ENCODE results near the gene FAM131C.
"Not testable (repeated sequence)": the region's sequence is repeated elsewhere in the genome, so short reads cannot be mapped to it uniquely, and the experiment has no call there.

The FAM131C gene

GRCh38 chr1:16057314-16057915, 16.0 kb downstream of the FAM131C start:
- not testable (repeated sequence) for DNase-seq

DNA sequence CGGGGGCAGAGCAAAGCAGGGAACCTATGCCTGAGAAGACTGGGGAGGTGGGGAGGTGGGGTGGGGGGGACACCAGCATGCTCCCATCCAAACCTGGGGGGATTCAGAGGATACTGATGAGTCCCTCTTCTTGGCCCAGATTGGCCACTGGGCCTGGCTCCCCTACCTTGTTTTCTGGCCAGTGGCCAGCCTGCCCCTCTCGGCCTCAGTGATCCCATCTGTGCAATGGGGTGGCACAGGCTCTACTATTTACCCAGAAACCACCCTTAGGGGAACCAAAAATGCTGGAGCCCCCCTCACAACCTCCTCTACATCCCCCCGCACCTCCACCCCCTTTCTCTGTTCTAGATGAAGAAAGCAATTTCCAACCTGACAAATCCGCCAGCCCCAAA, 16.9 kb downstream of the FAM131C start:
- DNase-seq, result not testable (repeated sequence)

DNA sequence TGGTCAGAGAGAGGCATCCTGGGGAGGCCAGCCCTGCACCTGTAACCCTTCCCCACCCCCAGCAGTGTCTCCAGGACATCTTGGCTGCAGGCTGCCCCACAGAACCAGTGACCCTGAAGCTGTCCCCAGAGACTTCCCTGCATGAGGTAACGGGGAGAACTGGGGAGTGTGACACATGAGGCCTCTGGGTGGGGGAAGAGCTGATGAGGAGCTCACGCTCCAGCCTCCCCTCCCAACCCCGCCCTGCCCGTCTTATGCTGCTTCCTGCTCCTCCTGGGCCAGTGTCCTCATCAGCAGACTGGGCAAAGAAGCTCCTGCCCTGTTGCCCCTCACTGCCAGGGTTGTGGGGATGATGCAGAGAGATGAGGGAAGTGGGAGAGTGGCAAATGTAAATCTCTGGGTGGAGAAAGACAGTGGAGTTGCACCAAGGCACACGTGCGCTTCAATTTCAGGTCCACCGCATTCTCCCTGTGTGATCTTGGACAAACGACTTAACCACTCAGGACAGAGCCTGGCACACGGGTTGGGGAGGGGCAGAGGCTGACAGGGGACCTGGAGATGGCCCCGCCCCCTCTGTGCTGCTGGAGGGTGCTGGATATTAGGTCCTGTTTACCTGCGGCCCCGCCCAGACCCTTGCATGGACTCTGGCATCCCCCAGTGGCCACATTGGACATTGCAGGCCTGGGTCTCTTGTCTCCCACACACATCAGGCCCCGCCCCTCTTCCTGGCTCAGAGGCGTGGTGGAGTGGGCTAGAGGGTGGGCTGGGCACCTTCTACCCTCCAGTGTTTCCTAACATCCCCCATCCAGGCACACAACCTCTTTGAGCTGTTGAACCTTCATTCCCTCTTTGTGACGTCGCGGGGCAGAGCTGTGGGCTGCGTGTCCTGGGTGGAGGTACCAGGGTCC, 17.6 kb downstream of the FAM131C start:
- DNase-seq, result peak; percentile 97

- no peak for DNase-seq
Measured at GRCh38 chr1:16054598-16055540, 18.6 kb downstream of the FAM131C start.

- DNase-seq, result no peak
Measured at GRCh38 chr1:16053781-16054502, 19.5 kb downstream of the FAM131C start.

DNA sequence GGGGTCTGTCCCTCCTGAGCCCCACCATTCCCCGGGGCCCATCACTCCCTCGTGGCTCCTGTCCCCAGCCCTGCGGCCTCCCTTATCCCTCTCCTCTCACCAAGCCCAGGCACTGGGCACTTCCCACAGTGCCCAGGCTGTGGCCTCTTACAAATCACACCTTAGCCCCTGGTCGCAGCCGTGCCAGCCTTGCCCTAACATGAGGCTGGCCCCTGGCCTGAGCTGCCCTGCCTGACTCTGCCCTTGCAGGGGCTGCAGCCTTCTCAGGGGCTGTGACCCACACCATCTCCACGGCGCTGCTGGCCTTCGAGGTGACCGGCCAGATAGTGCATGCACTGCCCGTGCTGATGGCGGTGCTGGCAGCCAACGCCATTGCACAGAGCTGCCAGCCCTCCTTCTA, 21.5 kb downstream of the FAM131C start:
- not testable (repeated sequence) for DNase-seq

DNA sequence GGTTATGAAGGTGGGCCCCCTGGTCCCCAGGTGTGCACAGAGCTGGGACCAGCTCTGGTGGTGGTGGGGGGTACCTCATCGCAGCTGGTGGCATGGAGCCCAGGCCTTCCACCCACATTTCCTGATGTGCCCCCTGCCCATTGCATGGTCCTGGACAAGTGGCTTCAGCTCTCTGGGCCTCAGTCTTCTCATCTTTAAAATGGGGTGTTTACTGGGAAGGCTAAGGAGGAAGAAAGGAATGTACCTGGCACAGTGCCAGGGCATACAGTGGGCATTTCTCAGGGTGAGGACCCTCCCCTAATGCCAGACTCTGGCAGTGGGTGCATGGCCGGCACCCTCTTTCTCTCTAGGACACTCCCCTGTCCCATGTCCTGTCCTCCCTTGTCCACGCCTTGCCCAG, 22.4 kb downstream of the FAM131C start:
- DNase-seq, result no peak

- DNase-seq, result no peak
Measured at GRCh38 chr1:16050328-16050727, 23.1 kb downstream of the FAM131C start.

- peak; percentile 97 for DNase-seq
Measured at GRCh38 chr1:16048573-16049189, 24.8 kb downstream of the FAM131C start.

GRCh38 chr1:16047791-16048475, 25.5 kb downstream of the FAM131C start:
- DNase-seq, result no peak

DNA sequence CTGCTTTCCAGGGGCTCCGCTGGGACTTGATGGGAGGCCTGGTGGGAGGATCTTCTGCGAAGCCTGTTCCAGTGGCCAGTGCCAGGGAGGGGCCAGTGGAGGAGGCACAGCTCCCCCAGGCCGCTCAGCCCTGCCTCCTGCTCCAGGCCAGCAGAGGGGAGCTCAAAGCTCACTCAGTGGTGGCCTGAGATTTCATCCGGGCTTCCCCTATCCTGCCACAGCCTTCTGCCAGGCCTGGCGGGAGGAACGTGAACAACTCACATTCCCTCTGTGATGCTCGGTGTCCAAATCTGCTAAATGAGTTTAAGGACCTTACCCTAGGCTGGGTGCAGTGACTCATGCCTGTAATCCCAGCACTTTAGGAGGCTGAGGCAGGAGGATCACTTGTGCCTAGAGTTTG, 26.6 kb downstream of the FAM131C start:
- DNase-seq, result peak; percentile 60

GRCh38 chr1:16043950-16044349, 29.5 kb downstream of the FAM131C start:
- no peak for DNase-seq

DNA sequence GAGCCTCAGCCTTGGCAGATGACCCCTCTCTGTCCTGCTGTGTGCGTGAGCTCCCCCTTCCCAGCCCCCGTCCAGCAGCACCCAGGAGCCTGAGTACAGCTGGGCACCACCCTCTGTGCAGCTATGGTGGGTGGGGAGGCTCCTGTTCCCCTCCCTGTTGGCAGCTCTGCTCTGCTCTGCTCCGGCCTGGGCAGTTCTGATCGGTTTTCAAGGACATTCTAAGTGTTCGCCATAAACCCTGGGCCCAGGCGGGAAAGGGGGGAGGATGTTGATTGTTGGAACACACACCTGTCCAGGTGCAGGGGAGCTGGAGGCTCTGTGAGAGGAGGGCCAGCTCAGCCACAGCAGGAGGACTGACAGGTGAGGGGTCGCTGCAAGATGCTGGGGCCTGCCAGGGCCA, 29.9 kb downstream of the FAM131C start, which contains the start of gene CLCNKB:
Gene CLCNKB, plus strand, starts transcription at position 262 of the 400 bp plus-strand sequence. CDS start 711 bp downstream, outside the sequence.
- no peak for DNase-seq

GRCh38 chr1:16042654-16043053, 30.8 kb downstream of the FAM131C start:
- not testable (repeated sequence) for DNase-seq

GRCh38 chr1:16042096-16042495, 31.4 kb downstream of the FAM131C start:
- DNase-seq, result no peak

GRCh38 chr1:16041200-16041599, 32.3 kb downstream of the FAM131C start:
- no peak for DNase-seq

DNA sequence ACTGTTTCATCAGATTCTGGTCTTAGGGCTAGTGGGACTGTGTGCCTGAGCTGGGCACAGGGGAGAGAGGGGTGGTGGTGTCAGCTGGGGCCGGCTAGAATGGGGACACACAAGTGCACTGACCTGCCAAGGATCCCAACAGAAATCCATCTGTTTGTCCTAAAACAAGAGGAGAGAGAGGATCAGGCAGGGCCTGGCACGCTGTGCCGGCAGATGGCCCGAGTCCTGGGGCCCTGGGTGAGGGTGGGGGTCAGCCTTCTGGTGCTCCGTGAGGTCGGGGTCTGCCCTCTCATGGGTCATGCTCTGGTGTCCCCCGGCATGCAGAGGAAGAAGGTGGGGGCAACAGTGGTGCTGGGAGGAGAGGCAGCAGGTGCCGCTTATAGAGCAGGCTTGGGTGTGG, 33.6 kb downstream of the FAM131C start:
- DNase-seq, result not testable (repeated sequence)

- DNase-seq, result no peak
Measured at GRCh38 chr1:16038620-16038912, 34.9 kb downstream of the FAM131C start.

DNA sequence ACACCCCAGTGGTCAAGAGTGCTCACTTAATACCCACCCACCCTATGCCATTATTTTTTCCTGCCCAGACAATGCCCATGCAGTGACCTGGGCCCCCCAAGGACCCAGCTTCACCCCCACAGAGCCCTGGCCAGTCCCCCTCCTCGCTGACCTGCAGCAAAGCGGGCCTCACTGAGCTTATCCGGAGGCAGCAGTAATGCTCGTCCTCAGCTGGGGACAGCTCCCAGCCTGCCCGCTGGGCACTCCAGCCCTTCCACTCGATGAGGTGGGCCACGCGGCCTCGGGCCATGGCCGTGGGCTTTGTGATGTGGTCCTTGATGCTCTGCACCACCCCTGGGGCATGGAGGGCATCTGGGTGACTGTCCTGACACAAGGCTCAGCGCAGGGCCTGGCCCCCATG, 37.0 kb downstream of the FAM131C start:
- not testable (repeated sequence) for DNase-seq

GRCh38 chr1:16033103-16033632, 40.3 kb downstream of the FAM131C start:
- DNase-seq, result not testable (repeated sequence)
